Stimulated activated CD4-positive, alpha-beta T cell treated with anti-CD3 and anti-CD28 coated beads, TNF-alpha, amount 100 ng/mL, for 4 hours (primary cell): ENCODE data around the gene ATRAID.

ENCODE experiments used
- DNase-seq, 3 experiments: peaks; one replicate each; pipeline ENCODE4 v3.0.0-alpha.2; 2020; ENCODE audit warnings: low read depth in 3 of 3

The ATRAID gene

DNA sequence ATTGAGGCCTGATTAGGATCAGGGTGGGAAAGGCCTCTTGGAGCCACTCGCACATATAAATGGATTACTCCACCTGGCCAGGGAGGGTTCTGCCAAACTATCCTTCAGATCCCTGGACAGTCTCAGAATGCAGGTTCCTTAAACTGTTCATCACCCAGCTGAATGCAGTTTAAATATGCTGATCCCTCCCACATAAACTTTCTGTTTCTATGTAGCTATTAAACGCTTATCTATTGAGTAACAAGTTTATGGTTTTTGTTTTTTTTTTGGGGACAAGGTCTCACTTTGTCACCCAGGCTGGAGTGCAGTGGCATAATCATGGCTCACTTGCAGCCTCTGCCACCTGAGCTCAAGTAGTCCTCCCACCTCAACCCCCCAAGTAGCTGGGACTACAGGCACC, 7.2 kb downstream of the ATRAID start:
- DNase-seq = no peak

- no peak for DNase-seq
Observed at GRCh38 chr2:27220091-27220490, 8.2 kb downstream of the ATRAID start.

GRCh38 chr2:27221166-27221565, 9.3 kb downstream of the ATRAID start:
- no peak for DNase-seq

DNA sequence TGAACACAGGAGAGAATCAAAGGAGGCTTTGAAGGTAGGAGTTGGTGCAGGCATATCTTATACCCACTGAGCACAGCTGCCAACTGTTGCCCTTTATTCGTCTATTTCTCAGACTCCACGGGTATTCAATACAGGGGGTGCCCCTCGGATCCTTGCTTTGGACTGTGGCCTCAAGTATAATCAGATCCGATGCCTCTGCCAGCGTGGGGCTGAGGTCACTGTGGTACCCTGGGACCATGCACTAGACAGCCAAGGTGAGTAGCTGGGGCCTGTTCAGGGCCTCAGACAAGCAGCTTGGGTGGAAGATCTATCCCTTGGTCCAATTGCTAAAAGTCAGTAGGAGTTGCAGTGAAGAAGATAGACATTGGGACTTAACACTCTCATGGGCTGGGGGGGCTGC, 10.6 kb downstream of the ATRAID start:
- no peak for DNase-seq

DNA sequence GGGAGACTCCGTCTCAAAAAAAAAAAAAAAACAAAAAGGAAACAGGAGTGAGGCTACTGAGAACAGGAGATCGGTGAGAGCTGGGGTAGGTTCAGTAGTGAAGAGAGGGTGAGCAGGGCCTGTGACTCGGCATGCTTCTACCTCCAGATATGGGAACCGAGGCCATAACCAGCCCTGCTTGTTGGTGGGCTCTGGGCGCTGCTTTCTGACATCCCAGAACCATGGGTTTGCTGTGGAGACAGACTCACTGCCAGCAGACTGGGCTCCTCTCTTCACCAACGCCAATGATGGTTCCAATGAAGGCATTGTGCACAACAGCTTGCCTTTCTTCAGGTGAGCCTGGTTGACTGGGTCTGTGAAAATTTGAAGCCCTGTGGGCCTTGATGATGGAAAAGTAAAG, 11.6 kb downstream of the ATRAID start:
- no peak for DNase-seq

DNA sequence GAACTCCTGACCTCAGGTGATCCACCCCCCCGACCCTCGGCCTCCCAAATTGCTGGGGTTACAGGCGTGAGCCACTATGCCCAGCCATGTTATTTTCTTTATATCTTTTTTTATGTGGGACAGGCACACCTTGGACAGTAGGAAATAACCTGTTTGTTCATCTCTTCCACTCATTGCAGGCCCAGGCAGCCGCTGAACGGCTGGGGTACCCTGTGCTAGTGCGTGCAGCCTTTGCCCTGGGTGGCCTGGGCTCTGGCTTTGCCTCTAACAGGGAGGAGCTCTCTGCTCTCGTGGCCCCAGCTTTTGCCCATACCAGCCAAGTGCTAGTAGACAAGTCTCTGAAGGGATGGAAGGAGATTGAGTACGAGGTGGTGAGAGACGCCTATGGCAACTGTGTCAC, 13.7 kb downstream of the ATRAID start:
- no peak for DNase-seq

DNA sequence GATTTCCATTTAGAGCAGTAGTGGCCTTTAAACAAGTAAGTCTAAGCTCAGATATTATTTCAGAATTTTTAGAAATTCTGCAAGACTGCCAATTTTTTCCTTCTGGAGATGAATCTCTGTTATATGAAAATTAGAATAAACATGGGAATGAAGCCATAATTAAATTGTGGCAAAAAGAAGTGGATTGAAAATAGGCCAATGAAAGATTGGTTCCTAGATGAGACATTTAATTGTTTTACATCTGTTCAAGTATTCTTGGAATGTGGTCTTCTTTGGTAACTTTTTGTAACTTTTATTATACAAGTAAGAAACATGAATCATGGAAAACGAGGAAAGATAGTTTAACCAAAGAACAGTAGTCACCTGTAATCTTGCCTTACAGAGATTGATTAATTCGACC, 15.7 kb downstream of the ATRAID start:
- no peak for DNase-seq

DNA sequence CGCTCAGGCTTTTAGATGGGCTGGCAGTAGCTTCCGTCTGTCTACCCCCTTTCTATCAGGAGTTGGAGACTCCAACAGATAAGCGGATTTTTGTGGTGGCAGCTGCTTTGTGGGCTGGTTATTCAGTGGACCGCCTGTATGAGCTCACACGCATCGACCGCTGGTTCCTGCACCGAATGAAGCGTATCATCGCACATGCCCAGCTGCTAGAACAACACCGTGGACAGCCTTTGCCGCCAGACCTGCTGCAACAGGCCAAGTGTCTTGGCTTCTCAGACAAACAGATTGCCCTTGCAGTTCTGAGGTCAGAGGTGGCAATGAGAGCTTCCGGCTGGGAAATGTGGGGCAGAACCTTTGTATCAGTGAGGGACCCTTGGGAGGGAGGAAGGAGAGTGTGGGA, 20.1 kb downstream of the ATRAID start:
- no peak for DNase-seq

DNA sequence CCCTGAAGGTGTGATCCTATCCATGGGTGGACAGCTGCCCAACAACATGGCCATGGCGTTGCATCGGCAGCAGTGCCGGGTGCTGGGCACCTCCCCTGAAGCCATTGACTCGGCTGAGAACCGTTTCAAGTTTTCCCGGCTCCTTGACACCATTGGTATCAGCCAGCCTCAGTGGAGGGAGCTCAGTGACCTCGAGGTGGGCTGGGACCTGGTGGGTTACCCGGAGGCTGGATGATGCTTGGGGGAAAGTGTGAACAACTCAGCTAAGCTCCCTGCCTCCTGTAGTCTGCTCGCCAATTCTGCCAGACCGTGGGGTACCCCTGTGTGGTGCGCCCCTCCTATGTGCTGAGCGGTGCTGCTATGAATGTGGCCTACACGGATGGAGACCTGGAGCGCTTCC, 21.5 kb downstream of the ATRAID start:
- no peak for DNase-seq

DNA sequence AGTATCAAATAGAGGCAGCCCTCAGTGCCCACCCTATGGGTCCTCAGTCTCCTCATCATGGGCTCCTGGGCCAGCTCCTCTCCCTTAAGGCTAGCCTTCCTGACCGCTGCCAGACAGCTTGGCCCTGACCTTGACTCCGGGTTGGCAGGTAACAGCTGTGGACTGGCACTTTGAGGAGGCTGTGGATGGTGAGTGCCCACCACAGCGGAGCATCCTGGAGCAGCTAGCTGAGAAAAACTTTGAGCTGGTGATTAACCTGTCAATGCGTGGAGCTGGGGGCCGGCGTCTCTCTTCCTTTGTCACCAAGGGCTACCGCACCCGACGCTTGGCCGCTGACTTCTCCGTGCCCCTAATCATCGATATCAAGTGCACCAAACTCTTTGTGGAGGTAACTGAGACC, 24.3 kb downstream of the ATRAID start:
- no peak for DNase-seq

- DNase-seq = no peak
Observed at GRCh38 chr2:27236626-27237025, 24.8 kb downstream of the ATRAID start.

DNA sequence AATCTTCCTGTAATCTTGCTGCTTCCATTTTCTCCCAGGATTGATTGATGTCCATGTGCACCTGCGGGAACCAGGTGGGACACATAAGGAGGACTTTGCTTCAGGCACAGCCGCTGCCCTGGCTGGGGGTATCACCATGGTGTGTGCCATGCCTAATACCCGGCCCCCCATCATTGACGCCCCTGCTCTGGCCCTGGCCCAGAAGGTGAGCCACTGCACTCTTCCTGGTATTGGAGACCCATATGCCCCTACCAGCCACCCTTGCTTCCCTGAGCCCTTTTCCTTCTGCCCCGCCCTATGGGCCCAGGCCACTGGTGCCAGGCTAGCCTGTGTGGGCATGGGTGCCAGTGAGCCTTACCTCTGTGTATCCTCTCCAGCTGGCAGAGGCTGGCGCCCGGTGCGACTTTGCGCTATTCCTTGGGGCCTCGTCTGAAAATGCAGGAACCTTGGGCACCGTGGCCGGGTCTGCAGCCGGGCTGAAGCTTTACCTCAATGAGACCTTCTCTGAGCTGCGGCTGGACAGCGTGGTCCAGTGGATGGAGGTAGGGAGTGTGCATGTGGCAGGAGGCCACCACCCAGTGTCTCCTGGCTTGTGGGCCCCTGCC, 25.6 kb downstream of the ATRAID start:
- no peak for DNase-seq

DNA sequence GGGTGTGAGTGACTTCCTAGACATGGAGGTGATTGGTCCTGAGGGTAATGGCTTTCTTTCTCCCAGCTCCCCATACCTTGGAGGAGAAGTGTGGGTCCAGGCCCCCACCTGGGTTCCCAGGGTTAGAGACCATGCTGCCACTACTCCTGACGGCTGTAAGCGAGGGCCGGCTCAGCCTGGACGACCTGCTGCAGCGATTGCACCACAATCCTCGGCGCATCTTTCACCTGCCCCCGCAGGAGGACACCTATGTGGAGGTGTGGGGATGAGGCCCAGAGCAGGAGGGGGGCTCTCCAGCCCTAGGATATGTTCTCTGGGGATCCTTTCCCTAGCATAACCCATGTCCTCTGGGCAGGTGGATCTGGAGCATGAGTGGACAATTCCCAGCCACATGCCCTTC, 27.1 kb downstream of the ATRAID start:
- no peak for DNase-seq

GRCh38 chr2:27240406-27240805, 28.6 kb downstream of the ATRAID start:
- no peak for DNase-seq

GRCh38 chr2:27241761-27242613, 30.1 kb downstream of the ATRAID start:
- DNase-seq = no peak

- no peak for DNase-seq
Observed at GRCh38 chr2:27242614-27242951, 30.7 kb downstream of the ATRAID start.

GRCh38 chr2:27243391-27244130, 31.7 kb downstream of the ATRAID start:
- DNase-seq = no peak

- DNase-seq = no peak
Observed at GRCh38 chr2:27245116-27245515, 33.3 kb downstream of the ATRAID start.

GRCh38 chr2:27245626-27246025, 33.8 kb downstream of the ATRAID start:
- DNase-seq = no peak

DNA sequence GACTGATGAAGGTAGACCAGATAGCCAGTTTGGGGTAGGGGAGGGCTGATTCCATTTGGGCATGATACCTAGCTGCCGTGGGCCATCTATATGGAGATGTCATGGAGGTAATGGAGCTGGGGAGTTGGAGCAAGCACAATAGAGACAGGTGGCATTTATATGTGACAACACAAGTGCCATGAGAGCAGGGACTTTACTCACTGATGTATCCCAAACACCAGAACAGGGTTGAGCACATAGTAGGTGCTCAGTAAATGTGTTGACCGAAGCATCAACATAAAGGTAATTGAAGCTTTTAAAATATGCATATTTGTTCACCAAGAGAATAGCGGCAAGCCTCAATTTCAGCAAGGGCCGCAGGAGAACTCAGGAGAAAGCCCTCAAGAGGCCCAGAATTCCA, 36.1 kb downstream of the ATRAID start:
- no peak for DNase-seq

DNA sequence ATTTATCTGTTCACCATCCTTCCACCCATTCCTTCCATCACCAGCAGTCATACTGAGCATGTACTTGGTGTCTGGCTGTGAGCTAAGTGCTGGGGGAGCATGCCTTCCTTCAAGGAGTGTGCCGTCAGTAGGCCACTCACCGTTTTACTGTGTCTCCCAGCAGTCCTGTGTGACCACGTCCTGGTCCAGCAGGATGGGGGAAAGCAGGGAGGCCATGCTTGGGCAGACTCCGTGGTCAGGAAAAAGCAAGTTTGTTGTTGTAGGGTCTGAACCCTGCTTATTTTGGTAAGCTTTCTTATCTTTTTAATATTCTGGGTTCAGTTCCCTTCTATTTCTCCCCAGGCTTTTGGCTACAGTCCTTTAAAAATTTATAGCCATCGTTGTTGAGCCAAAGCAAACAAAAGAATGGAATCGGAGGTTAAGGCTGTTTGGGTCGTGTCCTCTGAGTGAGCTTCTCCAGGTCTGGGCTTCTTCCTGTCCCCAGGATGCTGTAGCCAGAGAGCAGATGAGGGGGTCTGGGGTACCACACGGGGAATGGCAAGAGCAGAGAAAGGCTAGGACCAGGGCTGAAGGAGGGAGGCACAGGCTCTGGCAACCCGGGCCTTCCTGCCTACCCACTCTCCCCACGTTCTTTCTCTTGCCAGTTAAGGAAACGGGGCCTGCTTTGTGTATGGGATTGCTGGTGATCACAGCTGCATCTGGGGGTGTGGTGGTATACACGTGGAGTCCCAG, 37.5 kb downstream of the ATRAID start:
- no peak for DNase-seq

DNA sequence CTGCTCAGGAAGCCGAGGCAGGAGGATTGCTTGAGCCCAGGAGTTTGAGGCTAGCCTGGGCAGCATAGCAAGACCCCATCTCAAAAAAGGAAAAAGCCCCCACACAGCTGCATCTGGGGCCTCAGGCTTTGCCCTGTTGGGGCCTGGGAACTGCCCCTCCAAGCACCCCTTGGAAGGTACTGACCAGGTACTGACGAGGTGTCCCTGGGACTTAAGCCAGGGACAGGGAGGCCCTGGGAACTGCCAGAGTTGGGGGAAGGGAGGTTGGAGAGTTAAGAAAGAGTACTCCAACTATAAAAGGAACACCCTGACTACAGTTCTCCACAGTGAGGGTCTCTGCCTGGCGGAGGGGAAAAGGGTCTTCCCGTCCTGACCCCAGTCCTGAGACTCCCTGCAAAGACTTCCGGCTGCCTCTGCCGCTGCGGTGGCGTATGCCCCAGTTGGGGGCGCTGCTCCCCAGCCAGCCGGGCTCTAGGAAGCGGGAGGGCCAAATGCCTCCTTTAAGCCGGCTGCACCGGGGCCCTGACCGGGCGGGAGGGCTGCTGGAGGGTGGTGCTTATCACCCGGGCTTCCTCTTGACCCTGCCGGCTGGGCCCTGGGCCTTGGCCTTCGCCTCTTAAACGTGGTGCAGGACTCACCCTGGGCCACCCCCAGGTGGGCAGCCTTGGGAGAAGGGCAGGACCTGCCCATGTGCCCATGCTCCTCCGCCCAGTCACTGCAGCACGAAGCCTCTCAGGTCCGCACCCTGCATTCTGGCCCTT, 38.2 kb downstream of the ATRAID start:
- DNase-seq = no peak
